Esophagus muscularis mucosa (tissue), 4 donors: Measurements from ENCODE around the gene GPC1. TPM values are rescaled to one million over a fixed set of nuclear protein-coding genes. Genes with fewer than 3 reads are reported as not detected.

Source experiments
- DNase-seq: peaks from one replicate; pipeline ENCODE4 v3.0.0-alpha.2; 2017; ENCODE audit errors: extremely low spot score
- H3K27ac ChIP-seq, 4 donors: fragments of 200-600 bp; sonication (generic); replicated peaks in 1 of 4; 1 replicate in 3 of 4; 2 replicates in 1 of 4; pipeline ENCODE4 v1.5.1; 2016 to 2019; ENCODE audit warnings: mild to moderate bottlenecking in 1 of 4
- H3K27me3 ChIP-seq, 4 donors: fragments of 200-600 bp; sonication (generic); one replicate each; pipeline versions ENCODE4 v1.5.1 to v1.6.0; 2016 to 2019
- H3K36me3 ChIP-seq, 4 donors: fragments of 200-600 bp; sonication (generic); one replicate each; pipeline ENCODE4 v1.5.1; 2016 to 2019
- H3K4me1 ChIP-seq, 4 donors: fragments of 200-600 bp; sonication (generic); one replicate each; pipeline ENCODE4 v1.5.1; 2016 to 2019
- H3K4me3 ChIP-seq, 4 donors: fragments of 200-600 bp; sonication (generic); 1 replicate in 2 of 4; 2 replicates in 2 of 4; pipeline ENCODE4 v1.5.1; 2016 to 2019; ENCODE audit warnings: mild to moderate bottlenecking in 4 of 4, moderate library complexity in 1 of 4
- H3K9me3 ChIP-seq, 4 donors: fragments of 200-600 bp; sonication (generic); 1 replicate in 3 of 4; 2 replicates in 1 of 4; pipeline ENCODE4 v1.5.1; 2016 to 2019
- EP300 ChIP-seq: sonication (generic); formaldehyde crosslinking; IDR thresholded peaks from one replicate; pipeline ENCODE4 v1.6.1; 2017; ENCODE audit warnings: antibody characterized with exemption
- POLR2A ChIP-seq: fragments of 450-650 bp; IDR thresholded peaks from one replicate; pipeline ENCODE4 v1.6.1; 2017; ENCODE audit warnings: antibody characterized with exemption, moderate library complexity, mild to moderate bottlenecking, low read depth
- POLR2AphosphoS5 ChIP-seq, 2 donors: sonication (generic); formaldehyde crosslinking; IDR thresholded peaks; one replicate each; pipeline ENCODE4 v1.6.1; 2017; ENCODE audit warnings: antibody characterized with exemption in 2 of 2
- WGBS: methylation state at CpG from one replicate; pipeline ENCODE4 v1.1.5; 2018; 5-methylcytosine and 5-hydroxymethylcytosine counted together
- intact Hi-C: fragments of 100-400 bp; cut with DNase I; formaldehyde crosslinking; loops from one replicate; pipeline ENCODE4 v1.15.1; 2023
- total RNA-seq, 4 donors: library from RNA; depleted of rRNA; stranded (reverse); fragments of >200 nt; gene quantifications; one replicate each; pipeline versions ENCODE4 v1.1.0 to v1.2.1, GENCODE V29; 2016
- TF ChIP-seq, protein P1 (sequence below), 3 experiments: fragments of 200-600 bp in 2 of 3; fragments of 450-650 bp in 1 of 3; sonication (generic) in 2 of 3; IDR thresholded peaks; one replicate each; pipeline ENCODE4 v1.5.1; 2017 to 2019; ENCODE audit warnings: antibody characterized with exemption in 3 of 3, mild to moderate bottlenecking in 2 of 3, moderate library complexity in 1 of 3

GPC1 gene
- total RNA-seq, 4 donors from 2014 or later, result 29.1 to 71.5 (median 41.8) TPM

DNA sequence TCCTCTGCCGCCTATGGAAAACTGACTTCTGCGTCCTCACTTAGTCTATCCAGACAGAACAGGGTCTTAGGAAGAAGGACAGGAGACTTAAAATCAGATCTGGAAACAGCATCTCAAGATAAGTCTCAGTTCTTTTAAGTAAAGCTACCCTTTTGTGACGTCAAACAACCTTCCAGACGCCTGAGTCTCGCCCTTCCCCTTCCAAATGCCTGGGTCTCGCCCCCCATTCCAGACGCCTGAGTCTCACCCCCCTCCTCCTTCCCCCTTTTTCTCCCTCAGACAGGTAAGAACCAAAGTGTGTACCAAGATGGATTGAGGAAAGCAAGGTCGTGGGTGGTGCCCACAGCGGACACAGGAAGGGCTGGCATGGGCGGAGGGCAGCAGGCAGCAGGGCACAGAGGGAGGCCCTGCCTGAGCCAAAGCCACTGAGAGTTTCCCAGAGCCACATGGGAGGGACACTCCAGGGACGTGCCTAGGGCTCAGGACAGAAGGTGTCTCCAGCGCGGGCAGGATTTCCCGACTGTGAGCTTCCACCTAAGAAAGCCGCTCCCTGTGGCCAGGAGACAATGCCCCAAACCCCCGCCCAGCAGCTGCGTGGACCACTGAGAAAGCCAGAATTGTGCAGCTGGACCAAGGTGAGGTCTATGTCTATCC is 71.1 kb downstream of the GPC1 start:
- H3K4me1 ChIP-seq, result no peaks in the 10 kb centered on the region
- no peak for TF ChIP-seq POLR2A
- no peak for TF ChIP-seq POLR2AphosphoS5 (IDR thresholded peaks at IDR 0.05)
- TF ChIP-seq, protein P1, sequence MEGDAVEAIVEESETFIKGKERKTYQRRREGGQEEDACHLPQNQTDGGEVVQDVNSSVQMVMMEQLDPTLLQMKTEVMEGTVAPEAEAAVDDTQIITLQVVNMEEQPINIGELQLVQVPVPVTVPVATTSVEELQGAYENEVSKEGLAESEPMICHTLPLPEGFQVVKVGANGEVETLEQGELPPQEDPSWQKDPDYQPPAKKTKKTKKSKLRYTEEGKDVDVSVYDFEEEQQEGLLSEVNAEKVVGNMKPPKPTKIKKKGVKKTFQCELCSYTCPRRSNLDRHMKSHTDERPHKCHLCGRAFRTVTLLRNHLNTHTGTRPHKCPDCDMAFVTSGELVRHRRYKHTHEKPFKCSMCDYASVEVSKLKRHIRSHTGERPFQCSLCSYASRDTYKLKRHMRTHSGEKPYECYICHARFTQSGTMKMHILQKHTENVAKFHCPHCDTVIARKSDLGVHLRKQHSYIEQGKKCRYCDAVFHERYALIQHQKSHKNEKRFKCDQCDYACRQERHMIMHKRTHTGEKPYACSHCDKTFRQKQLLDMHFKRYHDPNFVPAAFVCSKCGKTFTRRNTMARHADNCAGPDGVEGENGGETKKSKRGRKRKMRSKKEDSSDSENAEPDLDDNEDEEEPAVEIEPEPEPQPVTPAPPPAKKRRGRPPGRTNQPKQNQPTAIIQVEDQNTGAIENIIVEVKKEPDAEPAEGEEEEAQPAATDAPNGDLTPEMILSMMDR (IDR thresholded peaks at IDR 0.05), result no peak
- TF ChIP-seq EP300, result no peak
- DNase-seq, result peak; percentile 87
- H3K9me3 ChIP-seq, result no peaks in the 10 kb centered on the region
- peaks cover 0 to 18% (median 8%) of the 10 kb centered on the region in 4 donors for H3K36me3 ChIP-seq
- no peak overlapping the region for H3K4me3 ChIP-seq
- no peaks in the 10 kb centered on the region for H3K27me3 ChIP-seq
- WGBS, result 86% methylated on average over 17 of the region's 17 CpGs
- H3K27ac ChIP-seq, result no peak overlapping the region
- intact Hi-C loops, result no loop called here

DNA sequence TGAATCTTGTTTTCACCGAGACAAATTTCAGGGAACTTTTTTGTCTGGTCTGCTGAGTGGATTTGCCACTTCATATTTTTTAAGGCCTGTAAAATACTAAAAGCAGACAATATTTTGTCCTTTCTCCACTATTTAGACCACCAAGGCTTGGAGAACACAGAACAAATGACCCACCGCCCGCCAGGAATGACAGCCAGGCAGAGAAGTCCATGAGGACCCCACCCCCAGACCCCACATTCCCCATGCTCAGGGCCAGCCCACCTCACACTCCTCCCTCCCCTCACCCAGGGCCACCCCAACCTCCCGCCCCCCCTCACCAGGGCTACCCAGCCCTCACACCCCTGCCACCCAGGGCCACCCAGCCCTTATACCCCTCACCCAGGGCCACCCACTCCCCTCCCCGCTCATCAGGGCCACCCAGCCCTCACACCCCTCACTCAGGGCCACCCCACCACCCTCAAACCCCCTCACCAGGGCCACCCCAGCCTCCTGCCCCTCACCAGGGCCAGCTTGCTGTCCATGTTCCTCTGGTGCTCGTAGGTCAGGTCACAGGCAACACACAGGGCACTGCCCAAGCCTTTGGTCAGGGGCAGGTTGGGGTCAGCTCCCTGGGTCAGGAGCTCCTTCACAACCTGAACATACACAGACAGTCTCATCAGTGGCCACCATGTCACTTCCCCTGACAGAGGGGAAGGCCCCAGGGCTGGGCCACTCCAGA is 71.8 kb downstream of the GPC1 start:
- TF ChIP-seq EP300, result no peak
- TF ChIP-seq, protein P1 (IDR thresholded peaks at IDR 0.05), result no peak
- TF ChIP-seq POLR2A, result no peak
- TF ChIP-seq POLR2AphosphoS5 (IDR thresholded peaks at IDR 0.05), result no peak
- peak; percentile 77 for DNase-seq
- WGBS, result 86% methylated on average over 5 of the region's 6 CpGs
- Histone ChIP-seq H3K4me3 (no peak overlapping the region), H3K27me3 (no peaks in the 10 kb centered on the region), H3K9me3 (no peaks in the 10 kb centered on the region), H3K4me1 (no peaks in the 10 kb centered on the region), H3K36me3 (peaks cover 0 to 25% (median 14%) of the 10 kb centered on the region in 4 donors), H3K27ac (no peak overlapping the region)
- intact Hi-C loops, result no loop called here

DNA sequence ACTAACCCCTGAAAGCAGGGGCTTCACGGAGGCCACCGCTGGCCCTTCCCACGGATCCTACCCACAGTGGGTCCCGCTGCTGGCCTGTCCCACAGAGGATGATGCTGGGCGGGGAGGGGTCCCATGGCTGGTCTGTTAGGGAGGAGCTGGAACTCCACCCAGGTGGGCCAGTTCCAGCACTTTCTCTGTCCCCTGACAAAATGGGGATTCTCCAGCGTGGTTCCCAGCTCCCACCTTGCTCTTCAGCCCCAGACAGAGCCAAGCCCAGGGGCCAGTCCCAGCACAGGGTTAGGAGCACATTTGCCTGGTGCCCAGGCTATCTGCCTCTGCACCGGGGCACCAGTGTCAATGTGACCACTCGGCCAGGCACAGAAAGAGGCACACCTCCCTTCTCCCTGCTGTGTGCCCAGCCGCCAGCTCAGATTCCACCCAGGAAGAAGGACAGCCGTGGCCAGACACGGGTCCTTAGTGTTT is 72.4 kb downstream of the GPC1 start:
- intact Hi-C loops, result no loop called here
- peak; percentile 74 for DNase-seq
- Histone ChIP-seq H3K4me3 (no peak overlapping the region), H3K9me3 (no peaks in the 10 kb centered on the region), H3K36me3 (peaks cover 0 to 30% (median 18%) of the 10 kb centered on the region in 4 donors), H3K27me3 (no peaks in the 10 kb centered on the region), H3K4me1 (no peaks in the 10 kb centered on the region), H3K27ac (no peak overlapping the region)
- TF ChIP-seq POLR2A (no peak), POLR2AphosphoS5 (IDR thresholded peaks at IDR 0.05) (no peak), EP300 (no peak)
- TF ChIP-seq, protein P1 (IDR thresholded peaks at IDR 0.05), result no peak
- WGBS, result 88% methylated on average over 3 of the region's 11 CpGs

DNA sequence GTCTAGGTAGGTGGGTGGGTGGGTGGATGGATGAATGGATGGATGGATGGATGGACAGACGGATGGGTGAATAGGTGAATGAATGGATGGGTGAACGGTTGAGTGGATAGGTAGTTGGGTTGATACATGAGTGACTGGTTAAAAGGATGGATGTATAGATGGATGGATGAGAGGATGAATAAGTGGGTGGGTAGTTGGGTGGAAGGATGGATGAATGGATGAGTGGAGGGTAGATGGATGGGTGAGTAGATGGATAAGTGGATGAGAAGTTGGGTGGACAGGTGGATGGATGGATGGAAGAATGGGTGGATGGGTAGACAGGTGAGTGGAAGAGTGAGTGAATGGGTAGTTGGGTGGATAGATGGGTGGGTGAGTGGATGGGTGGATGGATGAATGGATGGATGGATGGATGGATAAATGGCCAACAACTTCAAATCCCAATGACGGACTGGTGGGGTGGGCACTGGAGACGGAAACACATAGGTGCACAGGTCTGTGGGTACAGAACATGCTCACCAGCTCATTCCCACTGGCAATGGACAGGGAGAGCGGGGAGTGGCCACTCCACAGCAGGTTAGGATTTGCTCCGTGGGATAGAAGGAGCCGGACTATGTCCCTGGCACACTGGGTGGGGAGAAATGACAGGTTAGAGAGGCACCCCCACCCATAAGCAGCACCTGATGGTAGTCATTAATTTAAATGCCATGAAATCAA is 73.5 kb downstream of the GPC1 start:
- H3K27ac ChIP-seq, result no peak overlapping the region
- H3K4me1 ChIP-seq, result peaks cover 0 to 5% (median 1%) of the 10 kb centered on the region in 4 donors
- 98% methylated on average over 7 of the region's 7 CpGs for WGBS
- H3K4me3 ChIP-seq, result no peak overlapping the region
- no peak for TF ChIP-seq POLR2AphosphoS5 (IDR thresholded peaks at IDR 0.05)
- TF ChIP-seq, protein P1 (IDR thresholded peaks at IDR 0.05), result no peak
- no peak for TF ChIP-seq POLR2A
- no peak for TF ChIP-seq EP300
- intact Hi-C loops, result no loop called here
- no peaks in the 10 kb centered on the region for H3K9me3 ChIP-seq
- peaks cover 0 to 30% (median 18%) of the 10 kb centered on the region in 4 donors for H3K36me3 ChIP-seq
- peak; percentile 64 for DNase-seq
- no peaks in the 10 kb centered on the region for H3K27me3 ChIP-seq
